Psoas muscle (tissue), 8 donors: ENCODE data around the gene BRD4. TPM values are rescaled to one million over a fixed set of nuclear protein-coding genes. Genes with fewer than 3 reads are reported as not detected.

ENCODE experiments used
- ATAC-seq, 4 donors: fragments of 200-7000 bp; cut with Tn5 transposase; one replicate each; pipeline ENCODE4 v1.9.1; 2020; ENCODE audit warnings: moderate library complexity in 3 of 4, mild to moderate bottlenecking in 2 of 4
- DNase-seq, 2 donors: peaks; one replicate each; pipeline ENCODE4 v3.0.0-alpha.2; 2020
- H3K27ac ChIP-seq: fragments of 200-600 bp; one replicate; pipeline ENCODE4 v1.8.0; 2022
- H3K27me3 ChIP-seq, 3 donors: fragments of 200-600 bp in 1 of 3; one replicate each; pipeline versions ENCODE4 v1.6.1 to v1.8.0; 2013 to 2022; ENCODE audit warnings: low read length in 2 of 3, mild to moderate bottlenecking in 2 of 3, moderate library complexity in 1 of 3; ENCODE audit not compliant: insufficient read depth in 3 of 3
- H3K36me3 ChIP-seq, 2 donors: fragments of 200-600 bp in 1 of 2; one replicate each; pipeline versions ENCODE4 v1.6.1 to v1.8.0; 2013 to 2022; ENCODE audit warnings: low read depth in 1 of 2, mild to moderate bottlenecking in 1 of 2, moderate library complexity in 1 of 2; ENCODE audit not compliant: insufficient read depth in 1 of 2
- H3K4me1 ChIP-seq: fragments of 200-600 bp; one replicate; pipeline ENCODE4 v1.8.0; 2022
- H3K4me3 ChIP-seq: fragments of 200-600 bp; one replicate; pipeline ENCODE4 v1.8.0; 2022; ENCODE audit warnings: mild to moderate bottlenecking
- H3K9me3 ChIP-seq: fragments of 200-600 bp; one replicate; pipeline ENCODE4 v1.8.0; 2022
- WGBS, 3 donors: extraction: QIAGEN DNeasy Blood & Tissue Kit; methylation state at CpG; one replicate each; pipeline versions ENCODE4 v1.1.6 to v1.1.7; 2013; 5-methylcytosine and 5-hydroxymethylcytosine counted together
- intact Hi-C, 2 donors: fragments of 100-400 bp; cut with DNase I; formaldehyde crosslinking; loops; one replicate each; pipeline versions ENCODE4 v1.11.0 to v1.14.2; 2022
- polyA plus RNA-seq, 3 donors: library from polyadenylated mRNA; stranded (reverse); fragments of 200-250 nt; gene quantifications; one replicate each; pipeline ENCODE4 v1.2.3, GENCODE V29; 2013
- total RNA-seq, 4 donors: library from RNA; stranded (reverse); fragmentation: NEBNext Ultra II Directional in 2 of 4; extraction: Animal tissue kit (Norgen Biotek cat#: 25700) in 2 of 4; gene quantifications; one replicate each; pipeline versions ENCODE4 v1.2.1 to v1.2.4, GENCODE V29; 2021 to 2023
- TF ChIP-seq, protein P1 (sequence below): fragments of 200-600 bp; IDR thresholded peaks from one replicate; pipeline ENCODE4 v1.8.0; 2022; ENCODE audit warnings: antibody characterized with exemption
- donor health status: healthy with polysubstance abuse.
- donor health status: DM: no; HTN: no; CAD: no; lungs with moderate emphysema.
- donor health status: Bipolar disorder and iron deficiency.
- donor health status: healthy.
- donor health status: DM: yes; HTN: yes; CAD: no.
- donor health status: DM: no; HTN: no; CAD: no.
- donor health status: DM: no; HTN: no; CAD: no.
- donor health status: DM: yes; HTN: yes; CAD: no.

The BRD4 gene
- total and polyA plus RNA-seq, 7 donors = 42.6 to 120 (median 98.6) TPM

DNA sequence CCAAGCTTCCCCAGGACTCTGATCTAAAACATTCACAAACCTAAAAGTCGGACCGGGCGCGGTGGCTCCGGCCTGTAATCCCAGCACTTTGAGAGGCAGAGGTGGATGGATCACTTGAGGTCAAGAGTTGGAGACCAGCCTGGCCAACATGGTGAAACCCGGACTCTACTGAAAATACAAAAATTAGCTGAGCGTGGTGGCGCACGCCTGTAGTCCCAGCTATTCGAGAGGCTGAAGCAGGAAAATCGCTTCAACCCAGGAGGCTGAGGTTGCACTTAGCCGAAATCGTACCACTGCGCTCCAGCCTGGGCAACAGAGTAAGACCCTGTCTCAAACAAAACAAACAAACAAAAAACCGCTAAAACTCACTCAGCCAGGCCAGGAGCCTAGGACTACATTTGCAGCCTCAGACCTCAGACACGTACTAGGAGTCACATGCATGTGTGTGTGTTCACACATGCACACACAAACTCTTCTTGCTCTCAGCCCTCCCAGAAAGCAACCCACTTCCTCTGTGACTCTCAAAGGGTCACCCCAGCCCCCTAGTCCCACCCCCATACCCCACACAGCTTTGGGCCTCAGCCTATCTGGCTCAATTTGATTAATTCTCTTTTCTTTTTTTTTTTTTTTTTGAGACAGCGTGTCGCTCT lies 130.8 kb downstream of the BRD4 start:
- WGBS, 3 donors = 87 to 89% (median 88%) methylated on average over 18 of the region's 18 CpGs
- peak overlapping the region; percentile 36 for H3K27ac ChIP-seq
- DNase-seq (no peak), ATAC-seq (no peak)
- peaks cover 7% of the 10 kb centered on the region for H3K4me1 ChIP-seq
- no peaks in the 10 kb centered on the region for H3K9me3 ChIP-seq
- TF ChIP-seq, protein P1, sequence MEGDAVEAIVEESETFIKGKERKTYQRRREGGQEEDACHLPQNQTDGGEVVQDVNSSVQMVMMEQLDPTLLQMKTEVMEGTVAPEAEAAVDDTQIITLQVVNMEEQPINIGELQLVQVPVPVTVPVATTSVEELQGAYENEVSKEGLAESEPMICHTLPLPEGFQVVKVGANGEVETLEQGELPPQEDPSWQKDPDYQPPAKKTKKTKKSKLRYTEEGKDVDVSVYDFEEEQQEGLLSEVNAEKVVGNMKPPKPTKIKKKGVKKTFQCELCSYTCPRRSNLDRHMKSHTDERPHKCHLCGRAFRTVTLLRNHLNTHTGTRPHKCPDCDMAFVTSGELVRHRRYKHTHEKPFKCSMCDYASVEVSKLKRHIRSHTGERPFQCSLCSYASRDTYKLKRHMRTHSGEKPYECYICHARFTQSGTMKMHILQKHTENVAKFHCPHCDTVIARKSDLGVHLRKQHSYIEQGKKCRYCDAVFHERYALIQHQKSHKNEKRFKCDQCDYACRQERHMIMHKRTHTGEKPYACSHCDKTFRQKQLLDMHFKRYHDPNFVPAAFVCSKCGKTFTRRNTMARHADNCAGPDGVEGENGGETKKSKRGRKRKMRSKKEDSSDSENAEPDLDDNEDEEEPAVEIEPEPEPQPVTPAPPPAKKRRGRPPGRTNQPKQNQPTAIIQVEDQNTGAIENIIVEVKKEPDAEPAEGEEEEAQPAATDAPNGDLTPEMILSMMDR = no peak
- H3K4me3 ChIP-seq = peak overlapping the region; percentile 44
- no peaks in the 10 kb centered on the region for H3K36me3 ChIP-seq
- intact Hi-C loops = no loop called here
- peaks cover 0 to 62% (median 9%) of the 10 kb centered on the region in 3 donors for H3K27me3 ChIP-seq

DNA sequence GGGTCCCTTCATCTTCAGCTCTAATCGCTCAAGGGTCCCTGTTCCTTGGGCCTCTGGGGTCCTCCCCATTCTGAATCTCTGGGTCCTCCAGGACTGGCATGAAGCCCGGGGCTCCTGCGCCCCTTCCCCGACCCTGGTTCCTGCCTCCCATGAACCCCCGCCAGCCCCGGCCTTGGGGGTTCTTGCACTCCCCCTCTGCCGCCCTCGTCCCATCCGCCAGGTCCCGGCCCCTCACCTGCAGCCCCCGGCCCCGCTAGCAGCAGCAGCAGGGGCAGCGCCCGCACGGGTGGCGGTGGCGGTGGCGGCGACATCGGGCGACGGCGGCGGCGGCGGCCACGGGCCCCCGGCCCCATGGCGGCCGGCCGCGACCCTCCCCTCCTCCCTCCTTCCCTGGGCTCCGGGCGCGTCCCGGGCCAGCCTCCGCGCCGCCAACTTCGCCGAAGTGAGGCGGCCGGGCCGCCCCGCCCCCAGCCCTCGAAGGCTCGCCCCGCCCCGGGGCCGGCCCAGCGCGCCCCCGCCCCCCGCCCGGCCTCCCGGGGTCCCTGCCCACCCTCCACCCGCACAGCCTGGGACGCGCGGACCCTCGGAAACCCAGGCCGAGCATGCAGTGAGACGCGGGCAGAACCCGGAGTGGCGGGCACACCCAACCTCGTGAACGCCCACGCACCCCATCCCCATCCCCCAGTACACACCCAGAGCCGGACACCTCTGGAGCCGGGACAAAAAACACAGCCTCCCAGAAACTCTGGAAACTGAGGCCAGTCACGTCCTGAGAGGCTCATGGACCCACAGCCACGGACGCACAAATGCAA lies 131.6 kb downstream of the BRD4 start, which contains the start of gene NOTCH3:
NOTCH3 (minus strand) TSS at position 443 of the 812 bp plus-strand sequence; CDS start at position 353, 90 bp downstream.
- no peak for DNase-seq
- H3K27me3 ChIP-seq = peaks cover 0 to 67% (median 9%) of the 10 kb centered on the region in 3 donors

DNA sequence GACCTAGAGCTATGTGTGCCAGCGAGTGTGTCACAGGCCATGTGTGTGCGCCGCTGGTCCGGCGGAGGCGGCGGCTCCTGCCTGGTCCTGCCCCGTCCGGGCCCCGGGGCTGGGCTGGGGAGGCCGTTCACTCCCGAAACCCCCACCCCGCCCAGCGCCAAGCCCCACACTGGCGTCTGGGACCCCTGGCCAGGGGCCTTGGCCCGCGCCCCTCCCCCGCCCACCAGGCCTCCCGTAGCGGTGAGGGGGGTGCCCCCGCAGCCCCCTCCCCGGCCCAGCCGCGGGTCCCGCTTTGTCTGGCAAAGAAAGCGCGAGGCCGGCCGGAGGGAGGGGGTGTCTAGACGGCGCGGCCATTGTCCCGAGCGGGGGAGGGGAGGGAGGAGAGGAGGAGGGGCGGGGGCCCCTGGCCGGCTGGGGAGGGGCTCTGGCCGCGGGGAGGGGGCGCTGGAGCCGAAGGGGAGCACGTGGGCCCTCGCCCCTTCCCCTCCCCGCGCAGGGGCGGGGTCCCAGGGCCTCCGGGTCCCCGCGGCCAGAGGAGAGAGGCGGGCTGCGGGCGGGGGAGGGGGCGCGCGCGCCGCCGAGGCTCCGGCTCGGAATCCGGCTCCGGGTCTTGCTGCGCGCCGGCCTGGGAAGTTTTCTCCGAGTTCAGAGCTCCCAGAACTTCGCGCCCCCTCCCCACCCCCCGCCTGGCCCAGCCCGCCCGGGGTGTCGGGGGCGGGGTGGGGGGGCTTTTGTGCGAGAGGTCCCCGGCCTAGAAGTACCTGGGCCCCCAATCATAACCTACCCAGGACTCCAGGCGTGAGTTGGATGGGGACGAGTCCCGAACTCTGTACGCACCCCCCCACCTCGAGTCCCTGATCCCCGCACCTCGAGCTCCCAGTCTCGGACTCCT lies 132.4 kb downstream of the BRD4 start:
- WGBS, 3 donors = 4 to 8% (median 8%) methylated on average over 17 to 78 of the region's 82 CpGs
- no peak for DNase-seq
- TF ChIP-seq, protein P1 = no peak

More for the DNA sequence above, 131.6 kb downstream of the BRD4 start, which contains the start of gene NOTCH3:
- H3K27ac ChIP-seq = peak within 1 kb of the TSS; percentile 68
- WGBS, 3 donors = 2 to 4% (median 4%) methylated on average over 31 to 74 of the region's 74 CpGs
- H3K4me3 ChIP-seq = peak within 1 kb of the TSS; percentile 59
- intact Hi-C loops = no loop called here
- ATAC-seq = no peak
- H3K4me1 ChIP-seq = peaks cover 7% of the 10 kb centered on the region
- TF ChIP-seq, protein P1 = no peak
- H3K36me3 ChIP-seq = no peaks in the 10 kb centered on the region
- no peaks in the 10 kb centered on the region for H3K9me3 ChIP-seq

DNA sequence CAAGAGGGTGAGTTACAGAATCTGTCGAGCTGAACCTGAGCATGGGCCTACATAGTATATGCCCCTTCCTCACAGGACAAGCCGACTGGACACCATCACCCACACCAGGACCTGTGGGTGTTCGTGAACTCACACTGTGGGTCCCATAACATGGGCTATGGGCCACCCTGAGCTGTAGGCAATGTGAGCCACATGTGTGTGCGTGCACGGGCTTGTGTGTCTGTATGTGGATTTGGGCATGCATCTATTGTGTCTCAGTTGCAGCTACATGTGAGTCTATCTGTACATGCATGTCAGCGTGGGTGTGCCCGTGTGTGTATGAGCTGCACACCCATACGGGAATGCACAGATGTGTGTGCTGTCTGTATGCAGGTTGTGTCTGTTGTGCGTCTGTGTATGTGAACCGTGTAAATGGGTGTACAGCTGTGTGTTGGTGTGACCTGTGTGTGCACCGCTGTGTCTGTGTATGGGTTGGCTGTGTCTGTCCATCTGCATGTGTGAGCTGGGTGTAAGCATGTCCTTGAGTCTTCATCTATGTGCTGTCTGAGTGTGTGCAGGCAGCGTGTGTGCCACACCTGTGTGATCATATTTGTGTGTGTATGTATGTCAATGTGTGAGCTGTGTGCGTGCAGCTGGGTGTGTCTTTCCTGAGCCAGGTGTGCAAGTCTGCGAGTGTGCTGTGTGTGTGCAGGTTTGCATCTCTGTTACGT lies 133.2 kb downstream of the BRD4 start:
- 53 to 65% (median 57%) methylated on average over 15 of the region's 15 CpGs for WGBS, 3 donors
- H3K4me1 ChIP-seq = peaks cover 7% of the 10 kb centered on the region
- peak overlapping the region; percentile 59 for H3K4me3 ChIP-seq
- no peaks in the 10 kb centered on the region for H3K36me3 ChIP-seq
- peak overlapping the region; percentile 68 for H3K27ac ChIP-seq
- H3K9me3 ChIP-seq = no peaks in the 10 kb centered on the region
- ATAC-seq (no peak), DNase-seq (no peak)
- H3K27me3 ChIP-seq = peaks cover 0 to 80% (median 10%) of the 10 kb centered on the region in 3 donors
- TF ChIP-seq, protein P1 = no peak
- intact Hi-C loops = no loop called here

More for the DNA sequence above, 132.4 kb downstream of the BRD4 start:
- intact Hi-C loops = no loop called here
- H3K4me3 ChIP-seq = peak overlapping the region; percentile 59
- no peaks in the 10 kb centered on the region for H3K36me3 ChIP-seq
- ATAC-seq = peak in 1 of 4 donors; percentile 13
- peak overlapping the region; percentile 68 for H3K27ac ChIP-seq
- H3K4me1 ChIP-seq = peaks cover 7% of the 10 kb centered on the region
- peaks cover 0 to 73% (median 9%) of the 10 kb centered on the region in 3 donors for H3K27me3 ChIP-seq
- no peaks in the 10 kb centered on the region for H3K9me3 ChIP-seq
